GM12865 (cell line): ENCODE results near the gene NCK2.

Experiments
- DNase-seq: peaks from one replicate; pipeline ENCODE4 v3.0.0; 2010; ENCODE audit warnings: low read depth
- H3K4me3 ChIP-seq: 2 replicates; pipeline ENCODE4 v1.5.1; 2011; ENCODE audit warnings: mild to moderate bottlenecking, low read depth, low read length, control low read depth
- CTCF ChIP-seq: IDR thresholded peaks from 2 replicates; pipeline ENCODE4 v1.5.1; 2011; ENCODE audit warnings: low read length, control low read depth, low read depth, inconsistent platforms; ENCODE audit not compliant: insufficient read depth; ENCODE audit errors: missing control alignments

Gene NCK2

GRCh38 chr2:105788670-105789290 lies 44.1 kb downstream of the NCK2 start:
- no peak for TF ChIP-seq CTCF
- no peak for DNase-seq
- no peak overlapping the region for H3K4me3 ChIP-seq

- H3K4me3 ChIP-seq: peak overlapping the region; percentile 16
- DNase-seq: peak; percentile 87
- TF ChIP-seq CTCF: peak; percentile 30
Observed at GRCh38 chr2:105789745-105790460, 45.2 kb downstream of the NCK2 start.

- TF ChIP-seq CTCF: no peak
- peak overlapping the region; percentile 16; the same call in 1 of the 2 replicates for H3K4me3 ChIP-seq
- DNase-seq: peak; percentile 39
Observed at GRCh38 chr2:105790461-105791149, 45.9 kb downstream of the NCK2 start.

GRCh38 chr2:105791229-105791628 lies 46.5 kb downstream of the NCK2 start:
- no peak for TF ChIP-seq CTCF
- no peak overlapping the region for H3K4me3 ChIP-seq
- no peak for DNase-seq

- no peak for TF ChIP-seq CTCF
- H3K4me3 ChIP-seq: no peak overlapping the region
- DNase-seq: no peak
Observed at GRCh38 chr2:105792561-105792960, 47.8 kb downstream of the NCK2 start.

GRCh38 chr2:105793196-105793975 lies 48.7 kb downstream of the NCK2 start:
- no peak overlapping the region for H3K4me3 ChIP-seq
- DNase-seq: peak; percentile 46
- no peak for TF ChIP-seq CTCF
